Epithelial cell of proximal tubule (primary cell): ENCODE measurements around the gene FARP1. TPM values are rescaled to one million over a fixed set of nuclear protein-coding genes. Genes with fewer than 3 reads are reported as not detected.
A peak's percentile ranks its signal among the peaks of the same experiment; 100 is the strongest.

Source experiments
- DNase-seq: peaks from one replicate; pipeline ENCODE4 v3.0.0-alpha.2; 2011; ENCODE audit warnings: low read depth
- H3K4me3 ChIP-seq: 2 replicates; pipeline ENCODE4 v1.5.1; 2011; ENCODE audit warnings: low read depth, mild to moderate bottlenecking, low read length
- CTCF ChIP-seq: conservative IDR thresholded peaks from 2 replicates; pipeline ENCODE4 v1.5.1; 2012; ENCODE audit warnings: low read depth, mild to moderate bottlenecking, low read length
- total RNA-seq: library from RNA; depleted of rRNA; stranded (reverse); fragments of >200 nt; gene quantifications from 2 replicates; pipeline ENCODE4 v1.2.3, GENCODE V29; 2015

The FARP1 gene
- total RNA-seq, 1 donor from 2014 or later: 97.0 TPM

GRCh38 chr13:98307463-98308085 lies 164.7 kb downstream of the FARP1 start:
- no peak for TF ChIP-seq CTCF
- DNase-seq: no peak
- no peak overlapping the region for H3K4me3 ChIP-seq

- TF ChIP-seq CTCF: no peak
- H3K4me3 ChIP-seq: no peak overlapping the region
- DNase-seq: no peak
These were observed 165.4 kb downstream of the FARP1 start for GRCh38 chr13:98308086-98308911.

GRCh38 chr13:98309569-98310335 lies 166.9 kb downstream of the FARP1 start:
- no peak for DNase-seq
- TF ChIP-seq CTCF: no peak
- H3K4me3 ChIP-seq: no peak overlapping the region

- peak; percentile 3 for TF ChIP-seq CTCF
- H3K4me3 ChIP-seq: no peak overlapping the region
- peak; percentile 88 for DNase-seq
These were observed 167.7 kb downstream of the FARP1 start for GRCh38 chr13:98310485-98311199.

- DNase-seq: no peak
- H3K4me3 ChIP-seq: peak overlapping the region; percentile 19
- TF ChIP-seq CTCF: no peak
These were observed 168.3 kb downstream of the FARP1 start for GRCh38 chr13:98311200-98311548.

- DNase-seq: no peak
- no peak overlapping the region for H3K4me3 ChIP-seq
- TF ChIP-seq CTCF: no peak
These were observed 169.7 kb downstream of the FARP1 start for GRCh38 chr13:98312606-98313005.
